D721Med (cell line): Measurements from ENCODE around the gene AQP1.

Experiments used
- DNase-seq: peaks from one replicate; pipeline ENCODE4 v3.0.0; 2011; ENCODE audit warnings: low spot score; ENCODE audit not compliant: insufficient read length
- FAIRE-seq: peaks from 2 replicates; lab custom pipeline; 2011; peaks lifted over from hg19 to GRCh38; lab: Jason Lieb, UNC
- TF ChIP-seq, protein P1 (sequence below): IDR thresholded peaks from 2 replicates; pipeline ENCODE4 v1.5.1; 2012; ENCODE audit warnings: mild to moderate bottlenecking, control low read depth; ENCODE audit not compliant: insufficient read depth; ENCODE audit errors: missing control alignments

AQP1 gene

DNA sequence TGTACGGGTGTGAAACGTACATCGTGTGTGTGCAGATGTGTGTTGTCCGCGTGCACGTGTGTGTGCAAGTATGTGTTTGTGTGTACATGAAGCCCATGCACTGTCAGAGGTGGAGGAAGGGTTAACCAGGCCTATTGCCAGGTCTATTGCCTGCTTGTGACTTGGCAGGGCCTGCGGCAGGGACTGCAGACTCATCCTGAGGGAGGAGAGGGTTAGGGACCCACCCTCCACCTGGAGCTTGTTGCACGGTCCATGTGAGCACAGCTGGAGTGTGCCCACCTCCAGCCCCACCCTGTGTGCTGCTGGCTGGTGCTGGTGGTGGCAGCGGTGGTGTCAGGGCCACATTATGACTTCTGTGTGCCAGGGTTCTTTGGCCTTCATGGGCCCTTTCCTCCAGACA is 7.1 kb upstream of the AQP1 start:
- TF ChIP-seq, protein P1, sequence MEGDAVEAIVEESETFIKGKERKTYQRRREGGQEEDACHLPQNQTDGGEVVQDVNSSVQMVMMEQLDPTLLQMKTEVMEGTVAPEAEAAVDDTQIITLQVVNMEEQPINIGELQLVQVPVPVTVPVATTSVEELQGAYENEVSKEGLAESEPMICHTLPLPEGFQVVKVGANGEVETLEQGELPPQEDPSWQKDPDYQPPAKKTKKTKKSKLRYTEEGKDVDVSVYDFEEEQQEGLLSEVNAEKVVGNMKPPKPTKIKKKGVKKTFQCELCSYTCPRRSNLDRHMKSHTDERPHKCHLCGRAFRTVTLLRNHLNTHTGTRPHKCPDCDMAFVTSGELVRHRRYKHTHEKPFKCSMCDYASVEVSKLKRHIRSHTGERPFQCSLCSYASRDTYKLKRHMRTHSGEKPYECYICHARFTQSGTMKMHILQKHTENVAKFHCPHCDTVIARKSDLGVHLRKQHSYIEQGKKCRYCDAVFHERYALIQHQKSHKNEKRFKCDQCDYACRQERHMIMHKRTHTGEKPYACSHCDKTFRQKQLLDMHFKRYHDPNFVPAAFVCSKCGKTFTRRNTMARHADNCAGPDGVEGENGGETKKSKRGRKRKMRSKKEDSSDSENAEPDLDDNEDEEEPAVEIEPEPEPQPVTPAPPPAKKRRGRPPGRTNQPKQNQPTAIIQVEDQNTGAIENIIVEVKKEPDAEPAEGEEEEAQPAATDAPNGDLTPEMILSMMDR = no peak
- DNase-seq = no peak
- no peak for FAIRE-seq

DNA sequence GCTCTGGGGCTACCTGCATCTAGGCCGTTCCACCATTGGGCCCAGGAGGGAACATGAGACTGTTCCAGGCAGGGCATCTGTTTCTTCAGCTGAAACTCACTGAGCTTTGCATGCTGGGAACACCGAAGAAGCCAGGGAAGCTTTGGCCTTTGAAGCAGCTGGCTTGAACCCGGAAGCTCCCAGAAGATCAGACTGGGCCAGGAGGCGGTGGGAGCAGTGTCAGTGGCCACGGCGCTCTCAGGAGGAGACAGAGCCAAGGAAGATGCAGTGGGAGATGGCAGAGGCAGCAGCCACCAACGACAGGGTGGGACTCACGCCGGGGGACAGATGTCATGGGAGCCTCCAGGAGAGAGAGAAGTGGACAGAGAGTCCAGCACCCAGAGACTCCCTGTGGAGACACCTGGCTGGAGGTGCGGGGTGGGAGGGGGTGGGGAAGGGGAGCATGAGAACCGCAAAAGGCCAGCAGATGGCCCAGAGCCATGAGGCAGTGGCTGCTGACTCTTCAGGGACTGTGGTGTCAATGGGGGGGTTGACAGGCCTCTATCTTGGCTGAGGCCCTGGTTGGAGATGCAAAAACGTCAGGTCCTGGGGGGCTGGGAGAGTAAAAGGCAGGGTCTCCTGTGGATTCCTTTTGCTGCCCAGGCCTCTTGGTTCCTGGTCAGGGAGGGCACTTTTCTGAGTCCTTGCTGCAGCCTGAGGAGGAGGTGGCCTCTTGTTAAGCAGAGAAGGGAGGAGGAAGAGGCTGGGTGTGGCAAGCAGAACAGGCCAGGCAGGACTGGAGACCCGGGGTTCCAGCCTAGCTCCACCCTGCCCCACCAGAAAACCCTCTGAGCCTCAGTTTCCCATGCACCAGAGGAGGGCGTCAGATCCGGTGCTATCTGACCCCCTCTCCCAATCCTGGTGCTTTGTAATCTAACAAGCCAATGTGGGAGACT is 6.3 kb upstream of the AQP1 start:
- FAIRE-seq (no peak), DNase-seq (no peak)

GRCh38 chr7:30906014-30906413 is 5.6 kb upstream of the AQP1 start:
- no peak for DNase-seq
- TF ChIP-seq, protein P1 = no peak
- FAIRE-seq = no peak

More for the DNA sequence above, 6.3 kb upstream of the AQP1 start:
- TF ChIP-seq, protein P1 = no peak

DNA sequence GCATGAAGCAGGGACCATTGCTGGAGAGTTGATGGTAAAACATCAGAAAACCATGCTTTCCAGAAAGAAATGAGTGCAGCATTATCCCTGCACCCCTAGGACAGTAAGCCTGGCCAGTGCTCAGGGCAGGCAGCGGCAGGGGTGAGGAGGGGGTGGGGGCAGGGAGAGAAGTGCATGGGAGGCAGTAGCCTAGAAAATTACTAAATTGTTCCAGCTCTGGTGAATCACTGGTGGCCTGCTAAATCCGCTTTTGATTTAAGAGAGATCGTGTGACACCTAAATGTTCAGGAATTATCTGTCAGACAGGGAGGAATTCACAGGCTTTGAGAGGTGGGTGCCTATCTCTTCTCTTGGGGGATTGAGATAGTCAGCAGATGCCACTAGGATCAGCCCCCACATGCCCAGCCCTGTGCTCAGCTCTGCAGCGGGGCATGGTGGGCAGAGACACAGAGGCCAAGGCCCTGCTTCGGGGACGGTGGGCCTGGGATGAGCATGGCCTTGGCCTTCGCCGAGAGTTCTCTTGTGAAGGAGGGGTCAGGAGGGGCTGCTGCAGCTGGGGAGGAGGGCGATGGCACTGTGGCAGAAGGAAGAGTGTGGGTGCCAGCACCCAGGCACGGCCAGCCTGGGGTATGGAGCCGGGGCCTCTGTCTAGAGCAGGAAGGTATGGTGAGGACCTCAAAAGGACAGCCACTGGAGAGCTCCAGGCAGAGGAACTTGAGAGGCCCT is 5.0 kb upstream of the AQP1 start:
- FAIRE-seq (no peak), DNase-seq (no peak)
- TF ChIP-seq, protein P1 = no peak

DNA sequence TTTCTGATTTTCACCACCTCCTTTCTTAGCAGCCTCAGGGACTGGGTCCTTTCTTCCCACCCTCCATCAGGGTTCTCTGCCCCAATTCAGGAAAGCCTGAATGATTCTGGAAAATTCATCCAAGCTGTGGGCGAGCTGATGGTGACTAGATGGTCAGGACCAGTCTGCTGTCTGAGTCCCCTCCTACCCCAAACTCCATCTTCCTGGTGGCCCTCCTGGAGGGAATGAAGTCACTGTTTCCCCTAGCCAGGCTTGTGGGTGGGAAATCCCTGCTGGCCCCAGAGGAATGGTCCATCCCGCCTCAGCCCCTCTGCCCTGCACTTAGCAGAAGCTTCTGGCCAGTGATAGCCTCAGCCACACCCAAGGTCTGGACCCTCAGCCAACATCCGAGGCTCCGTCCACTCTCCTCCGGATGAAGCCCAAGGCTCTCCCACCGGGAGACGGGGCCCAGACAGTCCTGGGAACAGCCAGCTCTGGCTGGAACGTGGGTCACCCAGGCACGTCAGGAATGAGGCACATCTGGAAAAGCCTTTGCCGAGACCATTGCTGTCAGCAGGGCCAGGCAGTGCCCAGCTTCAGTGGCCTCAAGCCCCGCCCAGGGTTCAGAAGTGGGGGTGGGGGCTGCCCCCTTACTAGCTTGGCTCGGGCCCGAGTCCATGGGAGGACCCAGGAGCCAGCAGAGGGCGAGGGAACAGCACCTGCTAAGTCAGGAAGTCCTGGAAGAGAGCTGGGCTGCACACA is 4.0 kb upstream of the AQP1 start:
- TF ChIP-seq, protein P1 = no peak
- FAIRE-seq (no peak), DNase-seq (no peak)

- FAIRE-seq (no peak), DNase-seq (no peak)
- TF ChIP-seq, protein P1 = no peak
These were observed 3.0 kb upstream of the AQP1 start for GRCh38 chr7:30908681-30909080.
